Neural progenitor cell (in vitro differentiated cells): ENCODE results near the gene KIF2A. TPM values are rescaled to one million over a fixed set of nuclear protein-coding genes. Genes with fewer than 3 reads are reported as not detected.

ENCODE experiments used
- DNase-seq: peaks from one replicate; pipeline ENCODE4 v3.0.0-alpha.2; 2016; ENCODE audit warnings: low spot score
- H2AFZ ChIP-seq: fragments of 200-600 bp; sonication (generic); replicated peaks from 2 replicates; pipeline ENCODE4 v1.6.1; 2016; ENCODE audit warnings: antibody characterized with exemption
- H3F3A ChIP-seq: fragments of 200-600 bp; sonication (generic); 2 replicates; pipeline ENCODE4 v1.6.1; 2016; ENCODE audit warnings: antibody characterized with exemption, low read depth
- H3K27ac ChIP-seq: fragments of 200-600 bp; sonication (generic); 2 replicates; pipeline ENCODE4 v1.5.1; 2016; ENCODE audit warnings: mild to moderate bottlenecking
- H3K27me3 ChIP-seq: fragments of 200-600 bp; sonication (generic); 2 replicates; pipeline ENCODE4 v1.6.1; 2016; ENCODE audit warnings: mild to moderate bottlenecking, moderate library complexity
- H3K36me3 ChIP-seq: fragments of 200-600 bp; sonication (generic); 2 replicates; pipeline ENCODE4 v1.5.1; 2016
- H3K4me1 ChIP-seq: fragments of 200-600 bp; sonication (generic); 2 replicates; pipeline ENCODE4 v1.6.1; 2016; ENCODE audit warnings: mixed run types
- H3K4me2 ChIP-seq: fragments of 200-600 bp; sonication (generic); 2 replicates; pipeline ENCODE4 v1.6.1; 2016
- H3K4me3 ChIP-seq: fragments of 200-600 bp; sonication (generic); 2 replicates; pipeline ENCODE4 v1.5.1; 2016
- H3K79me2 ChIP-seq: fragments of 200-600 bp; sonication (generic); 2 replicates; pipeline ENCODE4 v1.6.1; 2016; ENCODE audit warnings: low read depth
- H3K9ac ChIP-seq: fragments of 200-600 bp; sonication (generic); 2 replicates; pipeline ENCODE4 v1.6.1; 2016
- H3K9me3 ChIP-seq: fragments of 200-600 bp; sonication (generic); 2 replicates; pipeline ENCODE4 v1.5.1; 2016; ENCODE audit warnings: low read depth
- H4K20me1 ChIP-seq: fragments of 200-600 bp; sonication (generic); 2 replicates; pipeline ENCODE4 v1.6.1; 2016; ENCODE audit warnings: low read depth
- H3K27ac Mint-ChIP-seq: 3 replicates; pipeline ENCODE4 v1.8.0; 2021; ENCODE audit warnings: mixed read lengths
- H3K27me3 Mint-ChIP-seq: 2 replicates; pipeline ENCODE4 v1.8.0; 2022; ENCODE audit warnings: low read depth, mild to moderate bottlenecking, inconsistent platforms, moderate library complexity, mixed read lengths; ENCODE audit not compliant: insufficient read depth
- H3K36me3 Mint-ChIP-seq: 3 replicates; pipeline ENCODE4 v1.8.0; 2021; ENCODE audit warnings: mixed read lengths
- H3K4me1 Mint-ChIP-seq: 3 replicates; pipeline ENCODE4 v1.8.0; 2021; ENCODE audit warnings: mixed read lengths
- H3K4me3 Mint-ChIP-seq: 3 replicates; pipeline ENCODE4 v1.8.0; 2021; ENCODE audit warnings: mild to moderate bottlenecking, moderate library complexity, mixed read lengths
- H3K9me3 Mint-ChIP-seq: 3 replicates; pipeline ENCODE4 v1.8.0; 2020; ENCODE audit warnings: mixed read lengths
- CTCF ChIP-seq: fragments of 200-600 bp; sonication (generic); IDR thresholded peaks from 2 replicates; pipeline ENCODE4 v1.5.1; 2017; ENCODE audit warnings: antibody characterized with exemption, mild to moderate bottlenecking
- EZH2 ChIP-seq: fragments of 200-600 bp; sonication (generic); IDR thresholded peaks from 2 replicates; pipeline ENCODE4 v1.6.1; 2017; ENCODE audit warnings: antibody characterized with exemption, mild to moderate bottlenecking, moderate library complexity
- EZH2phosphoT487 ChIP-seq: fragments of 200-600 bp; sonication (generic); IDR thresholded peaks from 2 replicates; pipeline ENCODE4 v1.6.1; 2017; ENCODE audit warnings: antibody characterized with exemption
- total RNA-seq: library from RNA; depleted of rRNA; stranded (reverse); fragments of >200 nt; gene quantifications from 2 replicates; pipeline ENCODE4 v1.2.3, GENCODE V29; 2015; ENCODE audit warnings: low replicate concordance

KIF2A gene
- total RNA-seq, 1 donor from 2014 or later = 114 TPM

GRCh38 chr5:62330302-62330701 lies 24.3 kb downstream of the KIF2A start:
- no peak overlapping the region for H3K4me3 Mint-ChIP-seq
- no peak for DNase-seq
- Histone ChIP-seq H3K27me3 (no peaks in the 10 kb centered on the region), H3K4me2 (no peak overlapping the region), H2AFZ (no peak overlapping the region), H3K79me2 (peaks cover 98% of the 10 kb centered on the region), H3K9ac (no peak overlapping the region), H3K27ac (no peak overlapping the region), H3K4me3 (no peak overlapping the region), H3F3A (no peaks in the 10 kb centered on the region), H3K36me3 (no peaks in the 10 kb centered on the region), H3K4me1 (peaks cover 5% of the 10 kb centered on the region), H4K20me1 (peaks cover 82% of the 10 kb centered on the region), H3K9me3 (no peaks in the 10 kb centered on the region)
- H3K36me3 Mint-ChIP-seq = peaks cover 25% of the 10 kb centered on the region
- H3K27ac Mint-ChIP-seq = no peak overlapping the region
- TF ChIP-seq EZH2phosphoT487 (no peak), CTCF (no peak), EZH2 (no peak)
- H3K4me1 Mint-ChIP-seq = no peaks in the 10 kb centered on the region
- peaks cover 2% of the 10 kb centered on the region for H3K27me3 Mint-ChIP-seq
- peaks cover 4% of the 10 kb centered on the region for H3K9me3 Mint-ChIP-seq

- Histone ChIP-seq H3K79me2 (peaks cover 98% of the 10 kb centered on the region), H3K4me3 (no peak overlapping the region), H2AFZ (no peak overlapping the region), H3K36me3 (no peaks in the 10 kb centered on the region), H4K20me1 (peaks cover 74% of the 10 kb centered on the region), H3K27me3 (no peaks in the 10 kb centered on the region), H3K27ac (no peak overlapping the region), H3F3A (no peaks in the 10 kb centered on the region), H3K9me3 (no peaks in the 10 kb centered on the region), H3K4me1 (peaks cover 3% of the 10 kb centered on the region), H3K9ac (no peak overlapping the region), H3K4me2 (no peak overlapping the region)
- no peak for DNase-seq
- H3K27ac Mint-ChIP-seq = no peak overlapping the region
- H3K36me3 Mint-ChIP-seq = peaks cover 19% of the 10 kb centered on the region
- H3K27me3 Mint-ChIP-seq = peaks cover 2% of the 10 kb centered on the region
- H3K9me3 Mint-ChIP-seq = peaks cover 2% of the 10 kb centered on the region
- H3K4me1 Mint-ChIP-seq = no peaks in the 10 kb centered on the region
- no peak overlapping the region for H3K4me3 Mint-ChIP-seq
- TF ChIP-seq EZH2phosphoT487 (no peak), EZH2 (no peak), CTCF (no peak)
Observed at GRCh38 chr5:62331921-62332320, 25.9 kb downstream of the KIF2A start.

- no peaks in the 10 kb centered on the region for H3F3A ChIP-seq
- no peak overlapping the region for H3K4me3 ChIP-seq
- H2AFZ ChIP-seq = no peak overlapping the region
- H3K9me3 Mint-ChIP-seq = peaks cover 2% of the 10 kb centered on the region
- no peak overlapping the region for H3K27ac Mint-ChIP-seq
- no peak overlapping the region for H3K4me2 ChIP-seq
- TF ChIP-seq EZH2phosphoT487 (no peak), EZH2 (no peak), CTCF (no peak)
- peaks cover 22% of the 10 kb centered on the region for H3K36me3 Mint-ChIP-seq
- H3K4me1 Mint-ChIP-seq = no peaks in the 10 kb centered on the region
- H3K27ac ChIP-seq = no peak overlapping the region
- H3K4me1 ChIP-seq = no peaks in the 10 kb centered on the region
- H3K4me3 Mint-ChIP-seq = no peak overlapping the region
- DNase-seq = no peak
- H3K79me2 ChIP-seq = peaks cover 98% of the 10 kb centered on the region
- peaks cover 62% of the 10 kb centered on the region for H4K20me1 ChIP-seq
- H3K9me3 ChIP-seq = no peaks in the 10 kb centered on the region
- H3K9ac ChIP-seq = no peak overlapping the region
- H3K27me3 ChIP-seq = no peaks in the 10 kb centered on the region
- H3K27me3 Mint-ChIP-seq = peaks cover 1% of the 10 kb centered on the region
- no peaks in the 10 kb centered on the region for H3K36me3 ChIP-seq
Observed at GRCh38 chr5:62333250-62333794, 27.3 kb downstream of the KIF2A start.
